Measurements from ENCODE around the gene PLEKHH3.

The PLEKHH3 gene

GRCh38 chr17:42670789-42671657 lies 5.8 kb downstream of the PLEKHH3 start:
- peaks cover 33% of the 10 kb centered on the region for H3K36me3 ChIP-seq (ENCODE audit: insufficient read depth, low read length)
- TF ChIP-seq CTCF (IDR thresholded peaks at IDR 0.05; ENCODE audit: borderline replicate concordance, extremely low read depth, low read length, poor library complexity, severe bottlenecking) (no peak), EZH2 (IDR thresholded peaks at IDR 0.05; ENCODE audit: borderline replicate concordance, low read depth, low read length, severe bottlenecking) (no peak)
- H4K20me1 ChIP-seq (ENCODE audit: insufficient read depth, low read length) = peaks cover 11% of the 10 kb centered on the region
- H3K9ac ChIP-seq (ENCODE audit: low read depth, low read length) = no peak overlapping the region
- H3K4me1 ChIP-seq (ENCODE audit: insufficient read depth, low read length) = peaks cover 17% of the 10 kb centered on the region
- H3K27ac ChIP-seq (ENCODE audit: low read length) = no peak overlapping the region
- DNase-seq (no peak), ATAC-seq (ENCODE audit: insufficient read depth, low read depth) (no peak)
- no peak overlapping the region for H2AFZ ChIP-seq (ENCODE audit: low read depth, low read length)
- H3K79me2 ChIP-seq (ENCODE audit: insufficient read depth, low read length) = no peaks in the 10 kb centered on the region
- no peak overlapping the region for H3K4me2 ChIP-seq (ENCODE audit: insufficient read depth, low read length)
- H3K9me3 ChIP-seq (ENCODE audit: insufficient read depth, low read length, severe bottlenecking) = no peaks in the 10 kb centered on the region
- H3K27me3 ChIP-seq (ENCODE audit: insufficient read depth, low read length, poor library complexity) = peaks cover 8% of the 10 kb centered on the region
- no peak overlapping the region for H3K4me3 ChIP-seq (ENCODE audit: low read depth in 1 of 2, low read length in 2 of 2)

- H3K4me2 ChIP-seq (ENCODE audit: insufficient read depth, low read length) = no peak overlapping the region
- peaks cover 4% of the 10 kb centered on the region; the same call in 1 of the 2 replicates for H4K20me1 ChIP-seq (ENCODE audit: insufficient read depth, low read length)
- no peaks in the 10 kb centered on the region for H3K9me3 ChIP-seq (ENCODE audit: insufficient read depth, low read length, severe bottlenecking)
- H3K36me3 ChIP-seq (ENCODE audit: insufficient read depth, low read length) = peaks cover 39% of the 10 kb centered on the region
- no peak for DNase-seq
- no peak overlapping the region for H3K27ac ChIP-seq (ENCODE audit: low read length)
- no peak overlapping the region for H3K4me3 ChIP-seq (ENCODE audit: low read depth in 1 of 2, low read length in 2 of 2)
- TF ChIP-seq CTCF (IDR thresholded peaks at IDR 0.05; ENCODE audit: borderline replicate concordance, extremely low read depth, low read length, poor library complexity, severe bottlenecking) (no peak), EZH2 (IDR thresholded peaks at IDR 0.05; ENCODE audit: borderline replicate concordance, low read depth, low read length, severe bottlenecking) (no peak)
- H3K27me3 ChIP-seq (ENCODE audit: insufficient read depth, low read length, poor library complexity) = no peaks in the 10 kb centered on the region
- H2AFZ ChIP-seq (ENCODE audit: low read depth, low read length) = no peak overlapping the region
- no peaks in the 10 kb centered on the region for H3K79me2 ChIP-seq (ENCODE audit: insufficient read depth, low read length)
- no peak for ATAC-seq (ENCODE audit: insufficient read depth, low read depth)
- H3K4me1 ChIP-seq (ENCODE audit: insufficient read depth, low read length) = peaks cover 8% of the 10 kb centered on the region
- H3K9ac ChIP-seq (ENCODE audit: low read depth, low read length) = no peak overlapping the region
Observed at GRCh38 chr17:42669977-42670788, 6.6 kb downstream of the PLEKHH3 start.

GRCh38 chr17:42669705-42669976 lies 7.2 kb downstream of the PLEKHH3 start:
- Histone ChIP-seq H3K36me3 (ENCODE audit: insufficient read depth, low read length) (peaks cover 39% of the 10 kb centered on the region), H3K4me3 (ENCODE audit: low read depth in 1 of 2, low read length in 2 of 2) (no peak overlapping the region), H3K4me2 (ENCODE audit: insufficient read depth, low read length) (no peak overlapping the region)

More at GRCh38 chr17:42669705-42669976, 7.2 kb downstream of the PLEKHH3 start:
- H3K9ac ChIP-seq (ENCODE audit: low read depth, low read length) = no peak overlapping the region
- TF ChIP-seq EZH2 (IDR thresholded peaks at IDR 0.05; ENCODE audit: borderline replicate concordance, low read depth, low read length, severe bottlenecking) (no peak), CTCF (IDR thresholded peaks at IDR 0.05; ENCODE audit: borderline replicate concordance, extremely low read depth, low read length, poor library complexity, severe bottlenecking) (no peak)
- H3K27ac ChIP-seq (ENCODE audit: low read length) = no peak overlapping the region
- no peak overlapping the region for H2AFZ ChIP-seq (ENCODE audit: low read depth, low read length)
- ATAC-seq (ENCODE audit: insufficient read depth, low read depth) = no peak
- no peaks in the 10 kb centered on the region for H3K79me2 ChIP-seq (ENCODE audit: insufficient read depth, low read length)
- 0 out of 2 replicates have a peak, but pooled peaks cover 3% of the 10 kb centered on the region for H4K20me1 ChIP-seq (ENCODE audit: insufficient read depth, low read length)
- peaks cover 4% of the 10 kb centered on the region; the same call in 1 of the 2 replicates for H3K4me1 ChIP-seq (ENCODE audit: insufficient read depth, low read length)
- no peak for DNase-seq
- H3K27me3 ChIP-seq (ENCODE audit: insufficient read depth, low read length, poor library complexity) = no peaks in the 10 kb centered on the region
- H3K9me3 ChIP-seq (ENCODE audit: insufficient read depth, low read length, severe bottlenecking) = no peaks in the 10 kb centered on the region

Measured in DND-41 (cell line).